Brain microvascular endothelial cell (primary cell): ENCODE measurements around the gene RANBP9.

Experiments
- DNase-seq: peaks from one replicate; pipeline ENCODE4 v3.0.0-alpha.2; 2020
- H3K27ac ChIP-seq: fragments of 250-450 bp; sonication (Bioruptor Pico); 2 replicates; pipeline ENCODE4 v1.5.1; 2020; ENCODE audit warnings: mild to moderate bottlenecking, moderate library complexity
- H3K27me3 ChIP-seq: fragments of 250-450 bp; sonication (Bioruptor Pico); replicated peaks from 2 replicates; pipeline ENCODE4 v1.5.1; 2020; ENCODE audit warnings: mild to moderate bottlenecking
- H3K36me3 ChIP-seq: fragments of 250-450 bp; sonication (Bioruptor Pico); replicated peaks from 2 replicates; pipeline ENCODE4 v1.5.1; 2020; ENCODE audit warnings: mild to moderate bottlenecking
- H3K4me3 ChIP-seq: 2 replicates; pipeline ENCODE4 v1.5.1; 2011; ENCODE audit warnings: low read depth, mild to moderate bottlenecking, control low read depth, low read length, moderate library complexity
- in situ Hi-C: cut with HindIII; loops from 2 replicates; pipeline ENCODE4 v1.10.0; 2017; ENCODE audit warnings: low sequenced_read_pairs, low pct_ligation_motif_present
- TF ChIP-seq, protein P1 (sequence below): IDR thresholded peaks from 2 replicates; pipeline ENCODE4 v1.5.1; 2011; ENCODE audit warnings: low read depth, mild to moderate bottlenecking, moderate library complexity, low read length, control low read depth, inconsistent platforms; ENCODE audit errors: missing control alignments

RANBP9 gene

DNA sequence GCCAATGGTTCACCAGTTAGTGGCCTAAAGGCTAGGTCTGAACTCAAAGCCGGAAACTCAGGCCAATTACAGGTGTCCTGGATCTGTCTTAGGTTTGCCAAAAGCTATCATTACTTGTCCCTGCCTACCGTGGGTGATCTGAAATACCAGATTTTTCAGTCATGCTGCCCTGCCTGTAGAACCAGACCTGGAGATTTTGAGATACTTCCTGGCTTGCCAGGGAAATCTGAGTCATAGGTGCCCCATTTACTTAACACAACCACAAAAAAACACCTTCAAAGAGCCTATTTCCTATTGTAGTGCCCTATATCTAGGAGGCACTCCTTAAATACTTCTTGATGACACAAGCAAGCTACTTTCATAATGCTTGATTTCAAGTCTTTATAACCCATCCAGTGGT lies 13.9 kb upstream of the RANBP9 start:
- Histone ChIP-seq H3K27ac (no peak overlapping the region), H3K4me3 (no peak overlapping the region), H3K36me3 (no peaks in the 10 kb centered on the region), H3K27me3 (no peaks in the 10 kb centered on the region)
- no peak for DNase-seq
- TF ChIP-seq, protein P1, sequence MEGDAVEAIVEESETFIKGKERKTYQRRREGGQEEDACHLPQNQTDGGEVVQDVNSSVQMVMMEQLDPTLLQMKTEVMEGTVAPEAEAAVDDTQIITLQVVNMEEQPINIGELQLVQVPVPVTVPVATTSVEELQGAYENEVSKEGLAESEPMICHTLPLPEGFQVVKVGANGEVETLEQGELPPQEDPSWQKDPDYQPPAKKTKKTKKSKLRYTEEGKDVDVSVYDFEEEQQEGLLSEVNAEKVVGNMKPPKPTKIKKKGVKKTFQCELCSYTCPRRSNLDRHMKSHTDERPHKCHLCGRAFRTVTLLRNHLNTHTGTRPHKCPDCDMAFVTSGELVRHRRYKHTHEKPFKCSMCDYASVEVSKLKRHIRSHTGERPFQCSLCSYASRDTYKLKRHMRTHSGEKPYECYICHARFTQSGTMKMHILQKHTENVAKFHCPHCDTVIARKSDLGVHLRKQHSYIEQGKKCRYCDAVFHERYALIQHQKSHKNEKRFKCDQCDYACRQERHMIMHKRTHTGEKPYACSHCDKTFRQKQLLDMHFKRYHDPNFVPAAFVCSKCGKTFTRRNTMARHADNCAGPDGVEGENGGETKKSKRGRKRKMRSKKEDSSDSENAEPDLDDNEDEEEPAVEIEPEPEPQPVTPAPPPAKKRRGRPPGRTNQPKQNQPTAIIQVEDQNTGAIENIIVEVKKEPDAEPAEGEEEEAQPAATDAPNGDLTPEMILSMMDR, result no peak
- in situ Hi-C loops, result no loop called here

DNA sequence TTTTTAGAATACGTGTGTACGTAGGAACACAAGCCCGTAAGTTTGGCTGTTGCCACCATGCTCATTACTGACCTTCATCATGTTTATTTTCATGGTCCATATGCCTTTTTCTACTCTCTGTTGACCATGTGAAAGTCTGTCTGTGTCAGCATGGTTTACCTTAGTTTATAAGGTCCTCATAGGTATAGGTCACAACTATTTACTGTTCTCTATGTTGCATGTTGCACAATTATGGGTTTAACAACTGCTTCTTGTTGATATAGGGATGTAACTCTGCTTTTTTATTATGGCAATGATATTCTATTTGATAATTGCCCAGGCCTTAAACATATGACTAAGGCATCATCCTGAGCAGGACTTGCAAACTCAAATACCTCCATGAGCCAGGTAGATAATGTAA lies 13.4 kb upstream of the RANBP9 start:
- Histone ChIP-seq H3K27ac (no peak overlapping the region), H3K36me3 (no peaks in the 10 kb centered on the region), H3K4me3 (no peak overlapping the region), H3K27me3 (no peaks in the 10 kb centered on the region)
- TF ChIP-seq, protein P1, result no peak
- in situ Hi-C loops, result no loop called here
- DNase-seq, result no peak

DNA sequence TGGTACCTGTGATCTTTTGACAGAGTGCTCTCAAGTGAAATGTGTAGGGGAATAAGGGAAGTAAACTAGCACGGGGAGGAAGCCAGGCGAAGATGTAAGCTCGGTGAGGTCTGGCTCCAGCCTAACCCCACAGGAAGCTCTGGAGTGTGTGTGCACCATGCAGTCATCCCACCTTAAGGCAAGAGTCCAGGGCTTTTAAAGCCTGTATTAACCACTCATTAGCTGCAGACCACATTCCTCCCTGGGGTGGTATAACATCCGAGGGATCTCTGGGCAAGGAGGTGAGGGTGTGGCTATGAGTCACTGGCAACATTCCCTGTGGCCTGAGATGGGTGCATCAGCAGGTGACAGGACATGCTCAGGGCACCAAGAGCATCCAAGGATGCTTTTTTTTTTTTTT lies 12.5 kb upstream of the RANBP9 start:
- Histone ChIP-seq H3K27ac (no peak overlapping the region), H3K4me3 (no peak overlapping the region), H3K36me3 (no peaks in the 10 kb centered on the region), H3K27me3 (no peaks in the 10 kb centered on the region)
- TF ChIP-seq, protein P1, result no peak
- in situ Hi-C loops, result no loop called here
- DNase-seq, result no peak

DNA sequence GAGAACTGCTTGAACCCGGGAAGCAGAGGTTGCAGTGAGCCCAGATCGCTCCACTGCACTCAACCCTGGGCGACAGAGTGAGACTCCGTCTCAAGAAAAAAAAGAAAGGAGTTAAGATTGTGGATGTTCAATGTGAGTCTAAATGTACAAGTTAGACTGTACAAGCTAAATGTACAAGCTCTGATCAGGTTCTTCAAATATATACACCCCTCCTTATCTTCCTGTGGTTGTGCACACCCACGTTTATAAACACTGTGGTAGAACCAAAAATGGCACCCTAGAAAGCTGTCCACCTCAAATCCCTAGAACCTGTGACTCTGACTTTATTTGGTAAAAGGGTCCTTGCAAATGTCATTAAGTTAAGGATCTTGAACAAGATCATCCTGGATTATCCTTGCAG lies 11.2 kb upstream of the RANBP9 start:
- H3K4me3 ChIP-seq, result no peak overlapping the region
- H3K27ac ChIP-seq, result no peak overlapping the region
- H3K27me3 ChIP-seq, result no peaks in the 10 kb centered on the region
- in situ Hi-C loops, result no loop called here
- no peaks in the 10 kb centered on the region for H3K36me3 ChIP-seq
- TF ChIP-seq, protein P1, result no peak
- no peak for DNase-seq

DNA sequence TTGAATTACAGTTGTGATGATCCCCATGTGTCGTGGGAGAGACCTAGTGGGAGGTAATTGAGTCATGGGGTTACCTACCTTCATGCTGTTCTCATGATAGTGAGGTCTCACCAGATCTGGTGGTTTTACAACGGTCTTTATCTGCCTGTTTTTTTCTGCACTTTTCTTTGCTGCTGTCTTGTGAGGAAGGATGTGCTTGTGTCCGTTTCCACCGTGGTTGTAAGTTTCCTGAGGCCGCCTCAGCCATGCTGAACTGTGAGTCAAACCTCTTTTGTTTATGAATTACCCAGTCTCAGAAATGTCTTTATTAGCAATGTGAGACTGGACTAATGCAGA lies 6.5 kb upstream of the RANBP9 start:
- no peaks in the 10 kb centered on the region for H3K36me3 ChIP-seq
- H3K27me3 ChIP-seq, result no peaks in the 10 kb centered on the region
- TF ChIP-seq, protein P1, result no peak
- no peak overlapping the region for H3K4me3 ChIP-seq
- no peak overlapping the region for H3K27ac ChIP-seq
- no peak for DNase-seq
- in situ Hi-C loops, result no loop called here

DNA sequence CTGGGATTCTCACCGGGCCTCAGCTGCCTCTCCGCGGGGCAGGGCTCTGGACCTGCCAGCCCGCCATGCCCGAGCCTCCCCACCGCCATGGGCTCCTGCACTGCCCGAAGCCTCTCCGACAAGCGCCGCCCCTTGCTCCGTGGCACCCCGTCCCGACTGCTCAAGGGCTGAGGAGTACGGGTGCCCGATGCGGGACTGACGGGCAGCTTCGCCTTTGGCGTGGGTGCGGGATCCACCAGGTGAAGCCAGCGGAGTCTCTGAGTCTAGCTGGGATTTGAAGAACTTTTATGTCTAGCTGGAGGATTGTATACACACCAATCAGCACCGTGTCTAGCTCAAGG lies 5.3 kb upstream of the RANBP9 start:
- no peak for DNase-seq
- TF ChIP-seq, protein P1, result no peak
- Histone ChIP-seq H3K36me3 (no peaks in the 10 kb centered on the region), H3K27me3 (no peaks in the 10 kb centered on the region), H3K4me3 (no peak overlapping the region), H3K27ac (no peak overlapping the region)
- in situ Hi-C loops, result no loop called here
